IPS-11a (cell line): ENCODE results near the gene DEPDC7.
"Not testable (repeated sequence)": the region's sequence is repeated elsewhere in the genome, so short reads cannot be mapped to it uniquely, and the experiment has no call there.

Source experiments
- H3K4me3 ChIP-seq: one replicate; pipeline ENCODE4 v1.5.1; 2013; ENCODE audit warnings: low read depth, low read length, control low read depth

Gene DEPDC7

DNA sequence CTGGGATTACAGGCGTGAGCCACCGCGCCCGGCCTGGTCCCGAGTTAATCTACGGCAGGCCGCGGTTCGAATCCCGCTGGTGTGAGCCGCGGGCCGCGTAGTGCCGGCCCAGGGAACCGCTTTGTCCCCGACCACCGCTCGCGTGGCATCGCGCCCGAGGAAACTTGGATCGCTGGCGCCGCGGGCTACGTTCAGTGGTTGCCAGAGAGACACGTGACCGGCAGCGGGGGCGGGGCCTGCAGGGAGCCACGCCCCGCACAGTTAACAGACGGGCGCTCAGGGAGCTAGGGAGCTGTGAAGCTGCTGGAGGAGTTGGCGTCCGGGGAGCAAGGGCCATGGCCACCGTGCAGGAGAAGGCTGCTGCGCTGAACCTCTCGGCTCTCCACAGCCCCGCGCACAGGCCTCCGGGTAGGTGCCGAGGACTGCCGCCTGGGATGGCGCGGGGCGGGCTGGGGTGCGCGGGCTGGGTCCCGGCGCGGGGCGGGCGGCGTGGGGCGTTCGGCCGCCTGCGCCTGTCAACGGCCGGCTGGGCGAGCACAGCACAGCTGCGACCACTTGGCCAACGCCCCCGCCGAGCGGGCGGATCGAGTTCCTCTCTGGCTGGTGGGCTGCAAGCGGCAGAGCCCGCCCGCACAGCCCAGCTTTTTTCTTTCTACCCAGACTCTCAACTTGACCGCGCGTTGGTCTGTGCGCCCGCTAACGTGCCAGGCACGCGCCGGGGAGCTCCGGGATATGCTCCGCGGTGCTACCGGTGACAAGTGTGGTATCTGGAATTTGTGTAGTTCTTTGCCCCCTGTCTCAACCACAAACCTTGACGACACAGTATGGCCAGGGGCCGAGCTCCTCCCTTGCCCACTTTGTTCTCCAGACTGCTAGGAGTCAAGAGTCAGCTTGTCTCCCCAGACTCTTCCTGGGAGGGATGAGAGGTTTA is at the start of gene DEPDC7:
DEPDC7 (plus strand) TSS at position 258 of the 931 bp plus-strand sequence; CDS start at position 336, 78 bp downstream.
- H3K4me3 ChIP-seq, result peak within 1 kb of the TSS; percentile 50

DNA sequence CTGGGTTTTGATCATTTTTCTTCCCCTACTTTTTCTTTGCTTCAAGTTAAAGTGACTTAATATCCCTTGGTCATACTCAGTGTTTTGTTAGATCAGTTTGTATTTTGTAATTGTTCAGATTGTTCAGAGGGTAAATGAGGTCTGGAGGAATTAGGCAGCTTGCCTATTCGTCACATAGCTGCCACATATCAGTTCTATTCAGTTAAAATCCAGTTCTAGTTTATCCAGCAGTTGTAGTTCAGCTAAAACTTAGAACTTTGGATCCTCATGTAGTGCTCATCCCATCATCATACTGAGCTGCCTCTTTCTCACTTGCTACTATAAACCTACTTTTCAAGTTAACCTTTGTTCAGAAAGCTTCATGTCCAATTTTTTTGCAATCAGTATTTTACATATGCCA is 47.1 kb upstream of the DEPDC7 start:
- H3K4me3 ChIP-seq, result no peak overlapping the region

DNA sequence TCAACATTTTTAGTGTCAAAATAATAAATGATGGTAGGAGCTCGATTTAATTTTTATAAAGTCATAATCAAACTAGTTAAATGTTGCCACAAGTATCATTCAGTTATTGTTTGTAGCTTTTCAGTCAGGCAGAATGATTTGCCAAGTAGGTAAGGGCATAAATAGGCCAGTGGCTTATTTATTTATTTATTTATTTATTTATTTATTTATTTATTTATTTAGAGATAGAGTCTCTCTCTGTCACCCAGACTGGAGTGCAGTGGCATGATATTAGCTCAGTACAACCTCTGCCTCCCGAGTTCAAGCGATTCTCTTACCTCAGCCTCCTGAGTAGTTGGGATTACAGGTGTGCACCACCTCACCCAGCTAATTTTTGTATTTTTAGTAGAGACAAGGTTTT is 43.4 kb upstream of the DEPDC7 start:
- H3K4me3 ChIP-seq, result not testable (repeated sequence)

DNA sequence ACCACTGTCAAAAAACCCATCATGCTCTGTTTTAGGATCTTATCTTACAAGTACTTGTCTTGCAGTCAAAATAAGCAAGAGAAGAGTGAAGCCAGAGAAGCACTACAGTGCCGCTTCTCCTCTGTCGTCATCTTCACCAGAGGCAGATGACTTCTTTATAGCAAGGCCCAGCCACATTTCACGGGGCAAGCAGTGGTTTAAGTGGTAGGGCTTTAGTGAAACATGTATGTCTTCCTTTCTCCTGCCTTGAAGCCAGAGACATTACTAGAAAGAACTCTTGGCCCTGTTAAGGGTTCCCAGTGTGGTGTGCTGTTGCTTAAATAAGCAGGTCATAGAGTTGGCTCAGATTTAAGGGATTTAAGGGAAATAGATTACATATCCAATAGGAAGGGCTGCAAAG is 42.9 kb upstream of the DEPDC7 start:
- H3K4me3 ChIP-seq, result no peak overlapping the region

DNA sequence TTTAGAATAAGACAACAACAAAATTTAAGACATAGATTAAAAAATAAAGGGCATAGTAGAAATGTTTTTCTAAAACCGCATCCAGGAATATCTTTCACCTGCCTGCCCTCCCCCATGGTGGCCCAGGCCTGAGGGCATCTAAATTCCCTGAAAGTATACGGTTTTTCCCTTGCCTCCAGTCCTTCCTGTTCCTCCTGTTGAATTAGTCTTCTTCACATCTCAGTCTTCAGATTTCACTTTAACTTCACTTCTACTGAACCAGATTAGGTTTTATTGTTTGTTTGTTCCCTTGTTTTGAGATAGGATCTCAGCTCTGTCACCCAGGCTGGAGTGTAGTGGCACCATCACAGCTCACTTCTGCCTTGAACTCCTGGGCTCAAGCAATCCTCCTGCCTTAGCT is 33.1 kb upstream of the DEPDC7 start:
- H3K4me3 ChIP-seq, result no peak overlapping the region

DNA sequence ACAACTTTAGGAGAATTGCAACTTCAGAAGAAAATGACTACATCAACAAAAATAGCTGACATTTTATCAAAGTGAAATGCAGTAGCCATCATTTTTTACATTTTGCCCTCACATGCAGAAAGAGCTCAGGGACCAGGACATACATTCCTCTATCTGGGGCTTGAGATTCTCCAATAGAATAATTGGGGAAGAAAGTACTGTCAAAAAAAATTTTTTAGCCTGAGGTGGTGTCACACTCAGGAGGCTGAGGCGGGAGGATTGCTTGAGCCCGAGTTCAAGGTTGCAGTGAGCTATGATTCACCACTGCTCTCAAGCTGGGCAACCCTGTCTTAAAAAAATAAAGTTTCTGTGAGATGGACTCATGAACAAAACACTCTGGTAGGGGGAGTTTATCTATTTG is 32.2 kb upstream of the DEPDC7 start:
- no peak overlapping the region for H3K4me3 ChIP-seq

DNA sequence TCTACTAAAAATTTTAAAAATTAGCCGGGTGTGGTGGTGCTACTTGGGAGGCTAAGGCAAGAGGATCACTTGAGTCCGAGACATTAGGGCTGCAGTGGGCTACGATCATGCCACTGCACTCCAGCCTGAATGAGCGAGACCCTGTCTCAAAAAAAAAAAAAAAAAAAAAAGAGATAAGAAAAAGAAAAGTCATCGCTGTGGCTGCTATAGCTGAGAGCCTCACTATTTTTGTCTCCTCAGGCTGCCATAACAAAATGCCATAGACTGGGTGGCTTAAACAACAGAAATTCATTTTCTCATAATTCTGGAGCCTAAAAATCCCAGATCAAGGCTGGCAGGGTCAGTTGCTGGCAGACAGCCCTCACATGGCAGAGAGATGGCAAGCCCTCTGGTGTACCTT is 30.1 kb upstream of the DEPDC7 start:
- H3K4me3 ChIP-seq, result no peak overlapping the region

DNA sequence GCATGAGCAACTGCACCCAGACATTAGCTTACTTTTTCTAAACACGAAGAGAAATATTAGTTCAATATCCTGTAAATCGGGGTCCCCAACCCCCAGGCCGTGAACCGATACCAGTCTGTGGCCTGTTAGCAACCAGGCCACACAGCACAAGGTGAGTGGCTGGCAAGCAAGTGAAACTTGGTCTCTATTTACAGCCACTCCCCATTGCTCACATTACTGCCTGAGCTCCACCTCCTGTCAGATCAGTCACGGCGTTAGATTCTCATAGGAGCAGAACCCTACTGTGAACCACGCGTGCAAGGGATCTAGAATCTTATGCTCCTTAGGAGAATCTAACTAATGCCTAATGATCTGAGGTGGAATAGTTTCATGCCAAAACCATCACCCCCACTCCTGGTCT is 27.8 kb upstream of the DEPDC7 start:
- H3K4me3 ChIP-seq, result no peak overlapping the region

DNA sequence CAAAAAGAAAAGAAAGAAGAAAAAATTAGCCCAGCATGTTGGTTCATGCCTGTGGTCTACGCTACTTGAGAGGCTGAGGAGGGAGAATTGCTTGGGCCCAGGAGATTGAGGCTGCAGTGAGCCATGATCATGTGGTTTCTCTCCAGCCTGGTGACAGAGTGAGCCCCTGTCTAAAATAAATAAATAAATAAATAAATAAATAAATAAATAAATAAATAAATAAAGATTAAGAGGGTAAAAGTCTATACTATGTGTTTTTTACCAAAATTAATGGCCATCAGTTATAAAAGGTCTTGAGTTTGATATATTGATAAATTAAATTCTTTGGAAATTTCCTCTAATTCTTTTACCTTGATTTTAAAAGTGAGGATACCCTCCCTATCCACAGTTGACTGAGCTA is 25.2 kb upstream of the DEPDC7 start:
- no peak overlapping the region for H3K4me3 ChIP-seq

DNA sequence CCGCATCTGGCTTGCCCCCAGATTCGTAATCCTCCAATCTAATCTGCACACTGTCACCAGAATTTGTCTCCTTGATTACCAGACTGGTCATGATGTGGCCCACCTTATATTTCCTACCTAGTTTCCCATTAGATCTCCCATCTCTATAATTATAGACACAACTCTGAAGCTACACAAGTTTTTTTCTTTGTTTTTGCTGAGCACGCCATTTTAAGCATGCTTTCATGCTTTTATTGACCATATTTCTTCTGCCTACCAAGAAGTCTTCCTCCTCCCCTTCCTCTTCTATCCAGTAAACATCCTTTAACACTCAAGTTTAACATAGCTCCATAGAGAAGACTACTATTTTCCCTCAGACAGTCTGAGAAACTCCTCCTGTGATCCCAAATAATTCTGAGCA is 24.3 kb upstream of the DEPDC7 start:
- no peak overlapping the region for H3K4me3 ChIP-seq

DNA sequence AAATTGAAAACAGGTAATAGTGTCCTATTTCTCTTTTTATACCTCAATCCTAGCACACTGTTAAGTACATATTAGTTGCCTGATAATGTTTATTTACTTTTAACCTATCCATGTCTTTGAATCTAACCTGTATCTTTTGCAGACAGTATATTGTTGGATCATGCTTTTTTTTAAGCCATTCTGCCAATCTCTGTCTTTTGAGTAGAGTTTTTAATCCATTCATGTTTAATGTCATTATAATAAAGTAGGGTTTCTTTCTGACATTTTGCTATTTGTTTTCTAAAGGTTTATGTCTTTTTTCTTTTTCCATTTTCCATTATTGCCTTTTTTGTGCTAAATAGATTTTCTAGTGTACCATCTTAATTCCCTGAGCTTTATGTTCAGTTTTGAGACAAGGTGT is 23.8 kb upstream of the DEPDC7 start:
- H3K4me3 ChIP-seq, result no peak overlapping the region

DNA sequence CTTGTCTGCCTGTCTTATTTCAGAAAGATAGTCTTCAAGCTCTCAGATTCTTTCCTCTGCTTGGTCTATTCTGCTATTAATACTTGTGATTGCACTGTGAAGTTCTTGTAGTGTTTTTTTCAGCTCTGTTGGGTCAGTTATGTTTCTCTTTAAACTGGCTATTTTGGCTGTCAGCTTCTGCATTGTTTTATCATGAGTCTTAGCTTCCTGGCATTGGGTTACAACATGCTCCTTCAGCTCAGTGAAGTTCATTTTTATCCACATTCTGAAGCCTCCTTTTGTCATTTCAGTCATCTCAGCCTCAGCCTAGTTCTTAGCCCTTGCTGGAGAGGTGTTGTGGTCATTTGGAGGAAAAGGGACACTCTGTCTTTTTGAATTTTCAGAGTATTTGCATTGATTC is 15.5 kb upstream of the DEPDC7 start:
- no peak overlapping the region for H3K4me3 ChIP-seq

DNA sequence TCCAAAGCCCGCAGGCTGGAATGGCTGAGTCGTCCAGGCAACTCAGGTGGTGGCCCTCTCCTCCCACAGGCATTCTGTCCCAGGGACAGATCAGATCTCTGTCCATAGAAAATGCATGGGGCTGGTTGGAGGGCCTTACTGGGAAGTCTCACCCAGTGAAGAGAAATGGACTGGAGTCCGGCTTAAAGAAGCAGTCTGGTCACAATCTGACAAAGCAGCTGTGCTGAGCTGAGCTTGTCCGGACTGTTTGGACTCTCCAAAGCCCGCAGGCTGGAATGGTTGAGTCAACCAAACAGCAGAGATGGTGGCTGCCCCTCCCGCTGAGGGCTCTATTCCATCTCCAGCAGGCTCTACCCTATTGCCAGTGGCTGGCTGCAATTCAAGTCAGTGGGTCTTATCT is 14.4 kb upstream of the DEPDC7 start:
- no peak overlapping the region for H3K4me3 ChIP-seq

DNA sequence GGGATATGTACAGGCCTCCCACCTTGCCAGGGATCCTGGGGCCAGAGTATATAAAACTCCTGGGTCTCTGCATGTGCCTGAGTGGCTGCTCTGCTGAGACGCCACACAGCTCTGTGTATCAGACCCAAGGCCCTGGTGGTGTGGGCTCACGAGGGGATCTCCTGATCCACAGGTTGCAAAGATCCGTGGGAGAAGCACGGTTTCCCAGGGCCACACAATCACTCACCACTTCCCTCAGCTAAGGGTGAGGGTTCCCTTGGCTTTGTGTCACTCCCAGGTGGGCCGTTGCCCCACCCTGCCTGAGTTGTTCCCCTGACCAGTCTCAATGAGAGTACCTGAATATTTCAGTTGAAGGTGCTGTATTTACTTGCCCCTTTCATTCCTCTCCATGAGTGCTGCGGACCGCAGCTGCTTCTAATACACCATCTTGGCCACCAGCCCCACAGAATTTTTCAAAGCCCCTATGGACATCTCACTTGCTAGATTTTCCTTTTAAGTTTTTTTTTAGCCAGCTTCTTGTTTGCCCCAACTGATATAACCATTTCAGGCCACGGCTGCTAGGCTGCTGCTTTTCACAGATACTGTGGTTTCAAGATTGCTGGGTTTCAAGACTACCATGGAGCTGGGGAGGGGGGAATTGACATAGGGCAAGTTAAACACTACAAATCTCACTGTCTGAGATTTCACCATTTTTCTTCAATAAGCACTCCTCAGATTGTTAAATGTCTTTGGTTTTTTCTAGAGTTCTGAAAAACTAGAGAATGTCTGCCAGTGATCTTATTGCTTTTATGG is 13.7 kb upstream of the DEPDC7 start:
- no peak overlapping the region for H3K4me3 ChIP-seq

DNA sequence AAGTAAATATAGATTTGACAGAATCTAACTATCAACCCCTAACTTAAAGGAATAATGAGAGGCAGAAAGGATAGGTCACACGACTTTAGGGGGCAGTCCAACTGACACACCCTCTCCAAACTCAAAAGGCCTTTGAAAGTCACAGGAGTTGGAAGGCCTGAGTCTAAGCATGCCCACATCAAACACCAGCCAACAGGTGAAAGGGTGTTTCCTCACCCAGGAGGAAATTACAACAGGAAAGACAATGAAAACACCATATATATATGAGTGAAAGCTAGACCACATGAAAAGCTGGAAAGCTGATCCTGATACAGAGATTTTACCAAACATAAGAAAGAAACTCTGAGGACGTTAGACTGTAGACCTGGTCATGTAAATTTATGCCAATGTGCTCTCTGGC is 10.5 kb upstream of the DEPDC7 start:
- no peak overlapping the region for H3K4me3 ChIP-seq

DNA sequence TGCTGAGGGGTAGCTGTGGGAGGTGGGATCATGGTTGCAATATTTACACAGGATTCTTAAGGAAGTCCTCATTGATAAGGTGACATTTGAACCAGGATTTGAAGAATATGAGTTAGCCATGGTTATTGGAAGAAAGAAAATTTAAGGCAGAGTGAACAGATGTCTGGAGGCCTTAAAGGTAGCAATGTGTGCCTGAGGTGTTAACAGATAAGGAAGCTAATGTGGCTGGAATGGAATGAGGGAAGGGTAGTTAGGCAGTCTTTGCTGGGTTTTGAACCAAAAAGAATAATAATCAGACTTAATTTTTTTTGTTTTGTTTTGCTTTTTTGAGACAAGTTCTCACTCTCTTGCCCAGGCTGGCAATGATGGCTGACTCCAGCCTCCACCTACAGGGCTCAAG is 9.7 kb upstream of the DEPDC7 start:
- no peak overlapping the region for H3K4me3 ChIP-seq

DNA sequence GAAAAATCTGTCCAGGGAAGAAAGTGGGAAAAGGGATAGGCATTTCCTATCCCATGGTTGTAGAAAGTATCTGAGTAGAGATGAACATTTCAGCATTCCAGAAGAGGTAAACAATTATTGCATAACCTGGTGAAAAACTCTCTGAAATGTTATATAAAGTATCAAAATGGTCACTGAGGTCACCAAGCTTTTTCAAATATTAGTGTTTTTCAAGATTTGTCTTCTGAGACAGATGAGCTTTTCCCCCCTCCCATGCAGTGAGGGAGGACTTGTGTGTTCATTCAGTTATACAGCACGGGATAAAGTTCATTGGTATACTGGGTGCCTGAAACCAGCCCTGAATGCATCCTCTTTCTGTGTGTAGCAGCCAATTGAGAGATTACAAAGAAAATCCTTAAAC is 1.9 kb upstream of the DEPDC7 start:
- no peak overlapping the region for H3K4me3 ChIP-seq

DNA sequence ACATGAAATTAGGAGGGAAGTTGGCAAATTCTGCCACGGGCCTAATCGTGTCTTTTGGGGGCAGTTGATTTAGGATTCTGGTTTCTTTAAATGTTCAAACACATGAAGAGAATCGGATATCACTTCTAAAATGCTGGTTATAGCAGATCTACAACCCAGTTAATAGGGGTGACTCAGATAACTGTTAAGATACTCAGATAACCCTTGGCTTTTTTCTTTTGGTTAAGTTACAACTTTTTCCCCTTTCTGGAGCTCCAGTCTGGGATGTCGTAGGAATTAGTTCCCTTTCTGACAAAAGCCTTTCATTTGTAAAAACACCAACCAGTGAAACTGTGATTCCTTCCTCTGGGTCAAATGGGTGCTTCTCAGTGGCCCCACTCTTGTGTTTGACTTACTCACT is 976 bp downstream of the DEPDC7 start:
- H3K4me3 ChIP-seq, result peak overlapping the region; percentile 50

DNA sequence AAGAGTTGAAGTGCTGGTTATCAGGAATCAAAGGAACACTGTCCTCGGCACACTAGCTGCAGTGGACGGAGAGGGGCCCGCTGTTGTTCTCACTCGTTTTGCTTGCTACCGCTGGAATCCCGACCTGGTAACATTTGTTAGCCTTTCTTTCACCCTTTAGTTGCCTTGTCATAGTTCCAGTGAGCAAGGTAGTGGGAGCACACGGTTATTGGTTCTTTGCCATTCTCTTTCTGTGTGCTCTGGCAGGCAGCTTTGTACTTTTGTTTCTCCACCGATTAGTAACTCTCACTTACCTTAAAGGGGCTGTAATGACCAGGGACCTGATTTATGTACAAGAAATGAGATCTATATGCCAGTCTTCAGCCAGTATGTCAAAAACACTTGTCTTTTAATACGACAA is 1.8 kb downstream of the DEPDC7 start:
- H3K4me3 ChIP-seq, result no peak overlapping the region

DNA sequence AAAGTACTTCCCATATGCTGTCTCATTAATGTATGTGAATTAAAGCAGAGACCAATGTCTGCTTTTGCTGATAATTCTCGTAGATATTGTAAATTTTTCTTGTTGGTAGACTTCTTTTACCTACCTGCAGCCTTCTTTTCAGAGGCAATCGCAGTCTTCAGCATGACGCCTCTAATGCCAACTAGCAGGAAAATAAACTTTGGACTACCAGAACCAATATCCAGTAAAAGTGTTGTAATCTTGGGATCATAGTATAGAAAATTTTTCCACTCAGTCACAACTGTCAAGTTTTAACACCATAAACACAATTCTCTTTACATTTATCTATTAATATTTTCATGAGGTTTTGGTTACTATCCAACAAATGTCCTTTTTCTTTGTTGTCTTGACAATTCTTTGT is 2.3 kb downstream of the DEPDC7 start:
- no peak overlapping the region for H3K4me3 ChIP-seq

DNA sequence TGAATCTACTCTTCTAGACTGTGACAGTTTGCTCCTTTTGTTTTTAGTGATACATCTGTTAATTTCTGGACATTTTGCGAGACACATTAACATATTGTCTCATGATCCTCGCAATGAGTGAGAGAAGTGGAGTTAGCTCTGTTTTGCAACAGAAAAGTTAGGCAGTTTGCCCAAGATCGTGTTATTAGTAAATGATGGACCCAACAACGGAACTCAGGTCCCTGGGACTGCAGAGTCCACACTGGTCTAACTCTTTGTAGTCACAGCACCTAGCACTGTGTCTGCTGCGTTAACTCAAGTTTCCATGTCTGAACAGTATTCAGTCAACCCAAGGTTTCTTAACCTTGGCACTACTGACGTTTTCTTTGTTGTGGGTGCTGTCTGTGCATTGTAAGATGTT is 3.2 kb downstream of the DEPDC7 start:
- no peak overlapping the region for H3K4me3 ChIP-seq

DNA sequence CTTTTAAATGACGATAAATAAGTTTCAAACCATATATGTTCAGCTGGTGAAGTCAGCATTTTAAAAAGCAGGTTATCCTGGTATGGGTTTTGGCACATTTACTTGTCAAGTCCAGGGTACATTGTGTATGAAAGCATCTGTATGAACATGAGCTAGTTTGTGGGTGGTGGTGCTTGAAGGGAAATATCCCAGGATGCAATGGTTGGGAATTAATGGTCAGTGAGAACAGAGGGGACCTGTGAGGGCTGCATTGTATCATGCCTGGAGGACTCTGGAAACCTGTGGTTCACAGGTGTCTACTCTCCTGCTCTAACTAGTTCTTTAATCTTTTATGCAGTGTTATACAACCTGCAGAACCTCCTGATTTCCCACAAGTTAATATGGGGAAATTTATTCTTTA is 5.8 kb downstream of the DEPDC7 start:
- H3K4me3 ChIP-seq, result no peak overlapping the region
